Measurements from ENCODE around the gene DROSHA. TPM values are rescaled to one million over a fixed set of nuclear protein-coding genes. Genes with fewer than 3 reads are reported as not detected.
"Not testable (repeated sequence)": the region's sequence is repeated elsewhere in the genome, so short reads cannot be mapped to it uniquely, and the experiment has no call there.

The DROSHA gene
- total RNA-seq, 2 experiments from 2014 or later, result 73.9 to 77.9 TPM

DNA sequence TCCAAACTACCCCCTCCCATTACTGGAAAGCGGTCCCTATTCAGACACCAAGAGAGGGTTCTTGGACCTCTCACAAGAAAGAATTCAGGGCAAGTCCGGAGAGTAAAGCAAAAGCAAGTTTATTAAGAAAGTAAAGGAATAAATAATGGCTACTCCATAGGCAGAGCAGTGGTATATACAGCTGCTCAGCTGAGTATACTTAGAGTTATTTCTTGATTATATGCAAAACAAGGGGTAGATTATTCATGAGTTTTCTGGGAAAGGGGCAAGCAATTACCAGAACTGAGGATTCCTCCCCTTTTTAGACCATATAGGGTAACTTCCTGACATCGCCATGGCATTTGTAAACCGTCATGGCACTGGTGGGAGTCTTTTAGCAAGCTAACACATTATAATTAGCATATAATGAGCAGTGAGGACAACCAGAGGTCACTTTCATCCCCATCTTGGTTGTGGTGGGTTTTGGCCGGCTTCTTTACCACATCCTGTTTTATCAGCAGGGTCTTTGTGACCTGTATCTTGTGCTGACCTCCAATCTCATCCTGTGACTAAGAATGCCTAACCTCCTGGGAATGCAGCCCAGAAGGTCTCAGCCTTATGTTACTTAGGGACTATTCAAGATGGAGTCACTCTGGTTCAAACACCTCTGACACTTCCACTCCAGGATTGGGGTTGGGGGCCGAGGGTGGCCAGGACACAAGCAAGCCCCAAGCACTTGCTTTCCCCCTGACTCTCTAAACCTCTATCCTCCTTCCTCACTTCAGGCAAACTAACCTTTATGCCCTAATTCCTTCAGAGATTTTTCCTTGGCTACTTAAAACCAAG lies 170.0 kb downstream of the DROSHA start:
- POLR2A ChIA-PET, CTCF ChIA-PET: not testable (repeated sequence)

DNA sequence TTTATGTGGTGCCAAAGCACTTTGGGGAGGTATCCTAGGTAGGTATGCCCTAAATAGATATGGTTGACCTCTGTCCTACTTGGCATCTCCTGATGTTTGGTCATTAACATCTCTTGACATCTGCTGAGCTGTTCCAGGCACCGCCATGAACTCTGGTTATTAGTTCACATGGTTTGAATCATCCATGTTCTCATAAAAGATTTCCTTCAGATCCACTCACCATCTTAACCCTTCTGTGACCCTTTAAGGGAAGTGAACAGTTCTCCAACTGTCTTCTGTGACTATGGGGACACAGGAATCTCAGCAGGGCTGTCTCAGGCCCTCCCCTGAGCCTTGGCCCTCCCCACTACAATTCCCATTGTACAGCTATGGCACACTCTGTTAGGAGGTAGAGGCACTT lies 170.7 kb downstream of the DROSHA start:
- ChIA-PET CTCF (no interaction called here), POLR2A (no interaction called here)

DNA sequence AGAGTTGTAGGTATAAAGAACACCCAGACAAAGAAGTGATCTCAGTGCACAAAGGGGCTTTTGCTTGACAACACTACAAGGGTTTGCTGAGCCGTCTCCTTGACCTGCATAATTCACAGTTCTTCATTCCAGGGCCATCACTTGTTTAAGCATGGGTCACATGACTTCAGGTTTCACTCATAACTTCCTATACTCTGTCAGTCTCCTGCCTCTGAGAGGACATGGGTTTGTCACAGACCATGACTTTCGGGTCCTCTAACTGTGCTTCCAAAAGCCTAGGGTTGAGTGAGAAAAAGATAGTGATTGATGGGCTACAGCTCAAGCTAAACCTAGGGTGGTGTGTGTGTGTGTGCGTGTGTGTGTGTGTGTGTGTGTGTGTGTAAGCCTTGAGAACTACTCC lies 172.1 kb downstream of the DROSHA start:
- CTCF ChIA-PET, result no interaction called here
- POLR2A ChIA-PET, result no interaction called here

DNA sequence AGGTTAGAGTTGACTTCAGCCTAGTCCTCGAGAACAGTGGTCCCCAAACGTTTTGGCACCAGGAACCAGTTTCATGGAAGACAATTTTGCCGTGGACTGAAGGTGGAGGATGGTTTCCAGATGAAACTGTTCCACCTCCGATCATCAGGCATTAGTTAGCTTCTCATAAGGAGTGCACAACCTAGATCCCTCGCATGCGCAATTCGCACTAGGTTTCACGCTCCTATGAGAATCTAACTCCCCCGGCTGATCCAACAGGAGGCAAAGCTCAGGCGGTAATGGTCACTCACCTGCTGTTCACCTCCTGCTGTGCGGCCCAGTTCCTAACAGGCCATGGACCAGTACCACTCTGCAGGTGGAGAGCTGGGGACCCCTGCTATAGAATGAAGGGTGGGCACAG lies 174.9 kb downstream of the DROSHA start:
- POLR2A ChIA-PET, result no interaction called here
- CTCF ChIA-PET, result interaction anchor here (0.5 kb wide), 1 partner anchor 122 kb away, joined by 3 read pairs; no protein-coding TSS in a partner anchor

DNA sequence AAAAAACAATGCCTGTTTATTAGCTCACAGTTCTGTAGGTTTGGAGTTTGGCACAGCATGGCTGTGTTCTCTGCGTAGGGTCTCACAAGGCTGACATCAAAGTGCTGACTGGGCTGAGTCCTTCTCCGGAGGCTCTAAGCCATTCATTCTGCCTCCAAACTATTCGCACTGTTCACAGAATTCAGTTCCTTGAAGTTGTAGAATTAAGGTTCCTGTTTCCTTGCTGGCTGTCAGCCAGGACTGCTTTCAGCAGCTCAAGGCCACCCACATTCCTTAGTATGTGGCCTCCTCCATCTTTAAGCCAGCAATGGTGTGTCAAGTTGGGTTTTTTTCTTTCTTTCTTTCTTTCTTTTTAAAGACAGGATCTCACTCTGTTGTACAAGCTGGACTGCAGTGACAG lies 176.6 kb downstream of the DROSHA start:
- CTCF ChIA-PET, result no interaction called here
- POLR2A ChIA-PET, result no interaction called here

Other genes starting within 250 kb of the DROSHA start
- gene C5orf22, start 208 bp upstream of the DROSHA start, total RNA-seq, result 10 to 100 TPM; 28.0 to 28.6 TPM
- under 1 TPM in 1 of 2 experiments, not detected in 1; 0.63 TPM for gene PDZD2, start 107.0 kb upstream of the DROSHA start, total RNA-seq